H1 (cell line): Measurements from ENCODE around the gene GALNT2. TPM values are rescaled to one million over a fixed set of nuclear protein-coding genes. Genes with fewer than 3 reads are reported as not detected.

ENCODE experiments used
- CTCF ChIA-PET: fragments of 300-600 bp; sonication (Branson Sonifier 250); formaldehyde crosslinking; loops from one replicate; lab custom pipeline; 2021; ENCODE audit not compliant: partially characterized antibody; lab: Charles Lee
- POLR2A ChIA-PET: fragments of 300-600 bp; sonication (Branson Sonifier 250); formaldehyde crosslinking; loops from one replicate; lab custom pipeline; 2021; ENCODE audit warnings: inconsistent platforms; ENCODE audit not compliant: partially characterized antibody; lab: Charles Lee
- DNase-seq, 2 experiments: peaks; one replicate each; pipeline versions ENCODE4 v3.0.0 to v3.0.0-alpha.2; 2010 to 2022; ENCODE audit warnings: low spot score in 2 of 2, low read depth in 1 of 2, mixed read lengths in 1 of 2
- FAIRE-seq: peaks from 2 replicates; lab custom pipeline; 2011; peaks lifted over from hg19 to GRCh38; lab: Jason Lieb, UNC
- H2AFZ ChIP-seq: 2 replicates; pipeline ENCODE4 v1.8.1; 2012; ENCODE audit warnings: low read length, inconsistent platforms
- H2AK5ac ChIP-seq: 2 replicates; pipeline ENCODE4 v1.6.1; 2013; ENCODE audit warnings: low read depth, low read length
- H2BK120ac ChIP-seq: replicated peaks from 2 replicates; pipeline ENCODE3; 2013; ENCODE audit warnings: low read depth, low read length, inconsistent platforms
- H2BK12ac ChIP-seq: 2 replicates; pipeline ENCODE4 v1.6.1; 2013; ENCODE audit warnings: low read depth, low read length
- H2BK15ac ChIP-seq: 2 replicates; pipeline ENCODE4 v1.6.1; 2013; ENCODE audit warnings: low read length
- H2BK20ac ChIP-seq: 2 replicates; pipeline ENCODE4 v1.6.1; 2013; ENCODE audit warnings: low read length
- H2BK5ac ChIP-seq: 2 replicates; pipeline ENCODE4 v1.6.1; 2013; ENCODE audit warnings: low read depth, low read length
- H3K14ac ChIP-seq: 2 replicates; pipeline ENCODE4 v1.6.1; 2013; ENCODE audit warnings: inconsistent platforms; ENCODE audit not compliant: insufficient read length
- H3K18ac ChIP-seq: 2 replicates; pipeline ENCODE4 v1.6.1; 2013; ENCODE audit warnings: low read length; ENCODE audit errors: extremely low read depth
- H3K23ac ChIP-seq: 2 replicates; pipeline ENCODE4 v1.6.1; 2013; ENCODE audit warnings: inconsistent platforms; ENCODE audit not compliant: insufficient read length
- H3K23me2 ChIP-seq: 2 replicates; pipeline ENCODE4 v1.6.1; 2013; ENCODE audit warnings: low read depth, low read length
- H3K27ac ChIP-seq: 2 replicates; pipeline ENCODE4 v1.6.1; 2011; ENCODE audit warnings: low read depth, low read length, inconsistent platforms
- H3K27me3 ChIP-seq, 4 experiments: replicated peaks in 1 of 4; 1 replicate in 1 of 4; 2 replicates in 3 of 4; pipeline versions ENCODE4 v1.6.1 to v1.8.1; 2011 to 2013; ENCODE audit warnings: low read length in 3 of 4, mild to moderate bottlenecking in 3 of 4, inconsistent platforms in 2 of 4, mixed read lengths in 2 of 4, moderate library complexity in 1 of 4; ENCODE audit not compliant: control insufficient read depth in 3 of 4, insufficient read depth in 3 of 4; ENCODE audit errors: extremely low read depth in 1 of 4
- H3K36me3 ChIP-seq, 4 experiments: 2 replicates each; pipeline versions ENCODE4 v1.6.1 to v1.8.1; 2011 to 2013; ENCODE audit warnings: mild to moderate bottlenecking in 4 of 4, low read length in 3 of 4, moderate library complexity in 2 of 4, control low read depth in 1 of 4, inconsistent platforms in 1 of 4; ENCODE audit not compliant: insufficient read depth in 4 of 4, control insufficient read depth in 2 of 4
- H3K4ac ChIP-seq: replicated peaks from 2 replicates; pipeline ENCODE3; 2013; ENCODE audit warnings: low read length, low read depth, mixed read lengths, inconsistent platforms; ENCODE audit not compliant: insufficient read length
- H3K4me1 ChIP-seq, 4 experiments: replicated peaks in 1 of 4; 1 replicate in 1 of 4; 2 replicates in 3 of 4; pipeline versions ENCODE4 v1.6.1 to v1.8.1; 2011 to 2013; ENCODE audit warnings: low read length in 3 of 4, inconsistent platforms in 2 of 4, mixed read lengths in 1 of 4; ENCODE audit not compliant: insufficient read depth in 4 of 4, control insufficient read depth in 3 of 4
- H3K4me2 ChIP-seq, 2 experiments: 2 replicates each; pipeline versions ENCODE4 v1.6.1 to v1.8.1; 2011 to 2013; ENCODE audit warnings: low read depth in 2 of 2, low read length in 2 of 2, control low read depth in 1 of 2, inconsistent platforms in 1 of 2, mild to moderate bottlenecking in 1 of 2; ENCODE audit not compliant: insufficient read depth in 1 of 2
- H3K4me3 ChIP-seq, 4 experiments: fragments of 200-600, 300-600 bp in 1 of 4; sonication (generic), shearing (Covaris generic), sonication (Bioruptor Twin) in 1 of 4; 2 replicates each; pipeline versions ENCODE4 v1.5.1 to v1.8.1; 2011 to 2016; ENCODE audit warnings: low read length in 4 of 4, low read depth in 3 of 4, control low read depth in 2 of 4, inconsistent platforms in 2 of 4, mild to moderate bottlenecking in 2 of 4, mixed read lengths in 1 of 4, moderate library complexity in 1 of 4; ENCODE audit not compliant: insufficient read depth in 2 of 4; ENCODE audit errors: extremely low read depth in 1 of 4
- H3K56ac ChIP-seq: replicated peaks from 2 replicates; pipeline ENCODE3; 2013; ENCODE audit warnings: low read depth, mild to moderate bottlenecking, mixed read lengths, low read length, inconsistent platforms; ENCODE audit not compliant: insufficient read length
- H3K79me1 ChIP-seq: 2 replicates; pipeline ENCODE4 v1.6.1; 2013; ENCODE audit warnings: low read depth, low read length, control low read depth
- H3K79me2 ChIP-seq, 2 experiments: 2 replicates each; pipeline versions ENCODE4 v1.6.1 to v1.8.1; 2012 to 2013; ENCODE audit warnings: low read length in 2 of 2, mild to moderate bottlenecking in 2 of 2, inconsistent platforms in 1 of 2; ENCODE audit not compliant: insufficient read depth in 2 of 2, control insufficient read depth in 1 of 2
- H3K9ac ChIP-seq, 4 experiments: replicated peaks in 1 of 4; 1 replicate in 1 of 4; 2 replicates in 3 of 4; pipeline versions ENCODE4 v1.6.1 to v1.8.1; 2011 to 2013; ENCODE audit warnings: low read depth in 3 of 4, low read length in 3 of 4, control low read depth in 2 of 4, mild to moderate bottlenecking in 2 of 4, moderate library complexity in 2 of 4, inconsistent platforms in 1 of 4; ENCODE audit errors: extremely low read depth in 1 of 4
- H3K9me3 ChIP-seq, 2 experiments: 2 replicates each; pipeline versions ENCODE4 v1.6.1 to v1.8.1; 2012 to 2013; ENCODE audit warnings: mild to moderate bottlenecking in 2 of 2, moderate library complexity in 2 of 2, control low read depth in 1 of 2, inconsistent platforms in 1 of 2, low read depth in 1 of 2, low read length in 1 of 2, mixed read lengths in 1 of 2; ENCODE audit not compliant: insufficient read depth in 2 of 2
- H4K20me1 ChIP-seq, 2 experiments: replicated peaks in 1 of 2; 2 replicates each; pipeline versions ENCODE3 to v1.8.1; 2011 to 2013; ENCODE audit warnings: inconsistent platforms in 2 of 2, low read length in 2 of 2, mild to moderate bottlenecking in 1 of 2; ENCODE audit not compliant: insufficient read depth in 2 of 2, control insufficient read depth in 1 of 2
- H4K5ac ChIP-seq: 2 replicates; pipeline ENCODE4 v1.6.1; 2013; ENCODE audit warnings: low read length, low read depth, mixed read lengths, inconsistent platforms; ENCODE audit not compliant: insufficient read length
- H4K8ac ChIP-seq: 2 replicates; pipeline ENCODE4 v1.8.0; 2013; ENCODE audit warnings: mild to moderate bottlenecking, moderate library complexity, low read length, inconsistent platforms; ENCODE audit not compliant: insufficient read depth; ENCODE audit errors: extremely low read depth
- H4K91ac ChIP-seq: replicated peaks from 2 replicates; pipeline ENCODE3; 2013; ENCODE audit warnings: low read length, mixed read lengths, inconsistent platforms; ENCODE audit not compliant: insufficient read length
- WGBS, 2 experiments: shearing (Covaris generic) in 1 of 2; methylation state at CpG; one replicate each; pipeline versions ENCODE4 v1.1.6 to v1.1.7; 2013 to 2015; ENCODE audit warnings: low lambda C conversion rate in 2 of 2, mixed read lengths in 2 of 2, inconsistent platforms in 1 of 2, low coverage in 1 of 2, missing lambda C conversion rate in 1 of 2; ENCODE audit not compliant: insufficient replicate concordance in 2 of 2, insufficient coverage in 1 of 2, insufficient read length in 1 of 2; ENCODE audit errors: extremely low coverage in 1 of 2, missing lambda C conversion rate in 1 of 2; 5-methylcytosine and 5-hydroxymethylcytosine counted together
- polyA plus RNA-seq, 7 experiments: library from polyadenylated mRNA; depleted of rRNA in 3 of 7; stranded (reverse) in 5 of 7; unstranded in 2 of 7; fragments of >200 nt in 5 of 7; fragments of 200-250 nt in 2 of 7; gene quantifications; 1 replicate in 5 of 7; 2 replicates in 1 of 7; 4 replicates in 1 of 7; pipeline versions ENCODE4 v1.2.1 to v1.2.3, GENCODE V29; 2011 to 2013; ENCODE audit warnings: missing spikeins in 2 of 7, mixed read lengths in 2 of 7
- total RNA-seq: library from RNA; stranded (reverse); fragmentation: NEBNext Ultra II Directional; extraction: Animal tissue kit (Norgen Biotek cat#: 25700); gene quantifications from 2 replicates; pipeline ENCODE4 v1.2.1, GENCODE V29; 2021

GALNT2 gene
- total and polyA plus RNA-seq, 2 of the 8 experiments (the other 6 are each of a cell fraction or from before 2014, with no cell fraction given): 34.5 to 75.3 TPM

DNA sequence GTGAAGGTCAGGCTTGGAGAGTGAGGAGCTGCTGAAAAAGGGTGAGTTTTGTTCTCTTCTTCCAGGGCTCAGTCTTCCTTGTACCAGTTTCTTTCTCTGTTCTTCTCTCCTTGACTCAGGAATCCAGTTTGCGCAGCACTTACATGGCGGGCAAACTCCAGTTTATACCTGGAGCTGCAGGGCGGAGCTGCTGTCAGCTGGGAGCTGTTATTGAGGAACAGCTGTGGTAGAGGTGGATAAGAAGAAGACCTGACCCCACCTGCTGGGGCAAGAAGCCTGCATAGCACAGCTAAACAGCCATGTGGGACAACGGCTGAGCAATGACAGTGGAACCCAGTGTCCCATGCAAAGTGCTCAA lies 46.2 kb downstream of the GALNT2 start:
- 88% methylated on average over 4 of the region's 4 CpGs; no CpG with 5 or more reads in 1 of the 2 experiments for WGBS, 2 experiments
- H4K5ac ChIP-seq: no peak overlapping the region
- peak overlapping the region; percentile 11; the same call in 1 of the 2 replicates for H2BK5ac ChIP-seq
- H4K8ac ChIP-seq: no peak overlapping the region
- H2BK20ac ChIP-seq: peak overlapping the region; percentile 23; the same call in 1 of the 2 replicates
- H2BK15ac ChIP-seq: no peak overlapping the region
- H3K4ac ChIP-seq: no peak overlapping the region
- peak overlapping the region; percentile 68; the same call in 1 of the 2 replicates for H2AK5ac ChIP-seq
- H2BK12ac ChIP-seq: no peak overlapping the region
- H3K23me2 ChIP-seq: no peaks in the 10 kb centered on the region
- H3K9ac ChIP-seq: no peak overlapping the region
- peaks cover 21% of the 10 kb centered on the region for H3K79me1 ChIP-seq
- H3K9me3 ChIP-seq: no peaks in the 10 kb centered on the region
- H2AFZ ChIP-seq: no peak overlapping the region
- H3K4me2 ChIP-seq: no peak overlapping the region
- H3K27ac ChIP-seq: no peak overlapping the region
- H3K4me3 ChIP-seq: no peak overlapping the region
- H3K56ac ChIP-seq: no peak overlapping the region
- no peaks in the 10 kb centered on the region for H3K36me3 ChIP-seq
- ChIA-PET POLR2A (interaction anchor here (0.6 kb wide), 1 partner anchor 32 kb away, joined by 3 read pairs; no protein-coding TSS in a partner anchor), CTCF (interaction anchor here (2.0 to 11.3 kb wide), 2 partner anchors 8 to 9 kb away, joined by 10 to 79 read pairs; no protein-coding TSS in a partner anchor)
- peaks cover 0 to 6% of the 10 kb centered on the region in 2 experiments for H4K20me1 ChIP-seq
- DNase-seq (no peak), FAIRE-seq (no peak)
- H3K23ac ChIP-seq: no peak overlapping the region
- no peak overlapping the region; the same call in 1 of the 2 replicates for H3K18ac ChIP-seq
- H2BK120ac ChIP-seq: no peak overlapping the region
- H4K91ac ChIP-seq: peak overlapping the region; percentile 14
- H3K79me2 ChIP-seq: peaks cover 5 to 74% of the 10 kb centered on the region in 2 experiments
- no peak overlapping the region for H3K14ac ChIP-seq
- peaks cover 9 to 30% (median 20%) of the 10 kb centered on the region in 4 experiments for H3K4me1 ChIP-seq
- no peaks in the 10 kb centered on the region for H3K27me3 ChIP-seq
